A549 treated with CORT108297 at 1 μM for 4 hours (cell line): Measurements from ENCODE around the gene APC2. TPM values are rescaled to one million over a fixed set of nuclear protein-coding genes. Genes with fewer than 3 reads are reported as not detected.

Source experiments
- total RNA-seq: library from RNA; stranded (reverse); fragments of 200-300 nt; extraction: Qiagen RNA extraction; gene quantifications from 5 replicates; pipeline ENCODE4 v1.2.3, GENCODE V29; 2022

The APC2 gene
- 1.2 to 2.3 TPM (median 1.6 TPM) in 5 replicates for total RNA-seq

GRCh38 chr19:1449467-1450442, at the start of gene APC2:
APC2 (plus strand) TSS chr19:1450121; CDS start chr19:1453002, 2,881 bp downstream.

GRCh38 chr19:1401138-1401888, 48.6 kb upstream of the APC2 start, which contains the start of gene GAMT:
GAMT (minus strand) TSS chr19:1401542; CDS start chr19:1401476, 66 bp downstream.

GRCh38 chr19:1407528-1408299, 42.2 kb upstream of the APC2 start, which contains the start of gene DAZAP1:
DAZAP1 (plus strand) TSS chr19:1407586; CDS start chr19:1407774, 188 bp downstream.

GRCh38 chr19:1438035-1438932, 11.6 kb upstream of the APC2 start, which contains the start of gene RPS15:
RPS15 (plus strand) TSS chr19:1438396; CDS start chr19:1438426, 30 bp downstream.

GRCh38 chr19:1478934-1479707, 29.2 kb downstream of the APC2 start, which contains the start of gene C19orf25:
C19orf25 (minus strand) TSS chr19:1479215; CDS start chr19:1478903, 312 bp downstream.

GRCh38 chr19:1490311-1491113, 40.6 kb downstream of the APC2 start, which contains the start of gene PCSK4:
PCSK4 (minus strand) TSS chr19:1490350; CDS start chr19:1490346, 4 bp downstream.

GRCh38 chr19:1491114-1491848, 41.4 kb downstream of the APC2 start, which contains the start of gene REEP6:
REEP6 (plus strand) TSS chr19:1491181; CDS start chr19:1491270, 89 bp downstream.

GRCh38 chr19:1512671-1513498, 63.0 kb downstream of the APC2 start, which contains the start of gene ADAMTSL5:
ADAMTSL5 (minus strand) TSS chr19:1513019; CDS start chr19:1510943, 2,076 bp downstream.

Other genes with a start within 250 kb of the APC2 start
- gene STK11, start 244.3 kb upstream of the APC2 start, total RNA-seq: 28.4 to 40.6 TPM (median 39.4 TPM) in 5 replicates
- gene CBARP, start 212.1 kb upstream of the APC2 start, total RNA-seq: 2.3 to 4.9 TPM (median 4.5 TPM) in 5 replicates
- 80.9 to 184 TPM (median 172 TPM) in 5 replicates for gene ATP5F1D, start 208.4 kb upstream of the APC2 start, total RNA-seq
- gene MIDN, start 201.5 kb upstream of the APC2 start, total RNA-seq: 38.8 to 50.5 TPM (median 43.1 TPM) in 5 replicates
- 90.2 to 178 TPM (median 95.7 TPM) in 5 replicates for gene CIRBP, start 180.8 kb upstream of the APC2 start, total RNA-seq
- 49.5 to 105 TPM (median 87.7 TPM) in 5 replicates for gene FAM174C, start 174.6 kb upstream of the APC2 start, total RNA-seq
- gene EFNA2, start 164.2 kb upstream of the APC2 start, total RNA-seq: 1.2 to 2.6 TPM (median 1.6 TPM) in 5 replicates
- 76.1 to 82.1 TPM (median 79.3 TPM) in 5 replicates for gene NDUFS7, start 66.2 kb upstream of the APC2 start, total RNA-seq
- gene GAMT, start 48.6 kb upstream of the APC2 start, total RNA-seq: 23.1 to 45.5 TPM (median 42.6 TPM) in 5 replicates
- gene DAZAP1, start 42.5 kb upstream of the APC2 start, total RNA-seq: 77.6 to 108 TPM (median 102 TPM) in 5 replicates
- 1,595 to 2,147 TPM (median 1,872 TPM) in 5 replicates for gene RPS15, start 11.7 kb upstream of the APC2 start, total RNA-seq
- 10.8 to 22.9 TPM (median 20.5 TPM) in 5 replicates for gene C19orf25, start 29.1 kb downstream of the APC2 start, total RNA-seq
- gene PCSK4, start 40.2 kb downstream of the APC2 start, total RNA-seq: 0.47 to 1.1 TPM (median 0.82 TPM) in 5 replicates
- 3.8 to 5.7 TPM (median 5.2 TPM) in 5 replicates for gene REEP6, start 41.1 kb downstream of the APC2 start, total RNA-seq
- gene ADAMTSL5, start 62.9 kb downstream of the APC2 start, total RNA-seq: 2.7 to 4.4 TPM (median 3.3 TPM) in 5 replicates
- gene PLK5, start 74.0 kb downstream of the APC2 start, total RNA-seq: 0.05 TPM in 1 of 5 replicates, not detected in the others
- gene MEX3D, start 118.2 kb downstream of the APC2 start, total RNA-seq: 5.7 to 13.5 TPM (median 10.8 TPM) in 5 replicates
- 31.9 to 56.6 TPM (median 51.5 TPM) in 5 replicates for gene MBD3, start 142.7 kb downstream of the APC2 start, total RNA-seq
- 92.0 to 201 TPM (median 166 TPM) in 5 replicates for gene UQCR11, start 155.3 kb downstream of the APC2 start, total RNA-seq
- gene TCF3, start 202.5 kb downstream of the APC2 start, total RNA-seq: 42.5 to 68.8 TPM (median 57.4 TPM) in 5 replicates